CD4-positive, alpha-beta T cell treated with Interleukin-2 at 100 ng/mL for 4 hours (primary cell): Measurements from ENCODE around the gene CASD1.

Experiments
- DNase-seq: peaks from one replicate; pipeline ENCODE4 v3.0.0-alpha.2; 2020; ENCODE audit warnings: low spot score

Gene CASD1

DNA sequence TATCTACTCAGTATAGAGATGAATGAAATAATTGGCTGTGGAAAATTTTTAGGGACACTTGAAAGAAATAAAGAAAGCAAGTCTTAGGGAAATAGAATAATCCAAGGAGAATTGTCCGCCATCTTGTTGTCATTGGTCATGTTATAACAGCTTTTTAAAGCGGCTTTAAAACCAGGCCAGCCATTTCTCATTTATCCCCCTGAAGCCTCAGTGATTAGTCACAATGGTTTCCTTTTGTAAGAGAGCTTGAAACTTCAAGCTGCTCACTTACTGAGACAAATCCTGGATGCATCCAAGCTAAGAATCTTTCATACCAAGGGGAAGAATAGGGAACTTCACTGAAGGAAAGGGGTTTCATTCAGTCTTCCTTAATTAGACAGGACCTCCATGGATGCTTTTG is 78.5 kb downstream of the CASD1 start:
- no peak for DNase-seq

DNA sequence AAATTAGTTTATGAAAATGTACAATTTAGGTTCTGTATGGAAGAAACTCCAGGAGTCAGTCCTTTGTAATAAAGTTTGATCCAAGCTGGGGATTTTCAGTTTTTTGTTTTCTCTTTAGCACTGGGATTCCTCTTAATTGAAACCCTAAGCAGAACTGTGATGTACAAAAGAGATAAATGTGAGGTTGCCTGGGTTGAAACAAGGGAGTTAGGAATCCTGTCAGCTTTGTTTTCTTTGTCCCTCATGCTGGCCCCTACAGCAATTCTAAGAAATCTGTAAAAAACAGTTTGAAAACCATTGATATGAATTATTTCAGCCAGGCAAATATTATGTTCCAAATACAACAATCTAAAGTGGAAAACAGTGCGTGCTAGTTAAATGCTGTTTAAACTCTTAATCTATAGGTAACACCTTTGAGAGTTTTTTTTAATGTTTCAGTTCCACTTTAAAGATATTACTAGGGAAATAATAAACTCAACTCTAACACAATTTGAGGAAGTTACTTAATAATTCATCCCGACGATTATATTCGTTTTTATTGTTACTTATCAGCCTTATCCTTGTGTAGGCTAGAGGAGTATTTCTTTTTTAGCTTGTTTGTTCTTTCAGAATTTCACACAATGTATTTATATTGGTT is 81.0 kb downstream of the CASD1 start:
- DNase-seq, result no peak

DNA sequence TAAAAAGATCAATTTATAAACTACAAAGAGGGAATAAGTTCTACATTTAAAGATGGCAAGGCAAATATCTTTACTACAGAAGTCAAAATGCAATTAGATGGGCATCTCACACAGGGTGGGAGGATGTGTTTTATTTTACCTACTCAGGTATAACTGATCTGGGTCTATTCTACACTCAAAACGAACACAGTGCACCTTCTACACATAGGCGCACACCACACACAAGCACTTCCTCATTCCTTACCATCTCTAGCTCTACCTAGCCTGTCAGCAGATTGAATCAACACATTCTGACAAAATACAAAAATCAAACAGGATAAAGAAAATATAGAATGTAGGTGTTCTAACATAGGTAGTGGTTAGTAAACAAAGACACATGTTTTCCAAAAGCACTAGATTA is 81.6 kb downstream of the CASD1 start:
- no peak for DNase-seq

DNA sequence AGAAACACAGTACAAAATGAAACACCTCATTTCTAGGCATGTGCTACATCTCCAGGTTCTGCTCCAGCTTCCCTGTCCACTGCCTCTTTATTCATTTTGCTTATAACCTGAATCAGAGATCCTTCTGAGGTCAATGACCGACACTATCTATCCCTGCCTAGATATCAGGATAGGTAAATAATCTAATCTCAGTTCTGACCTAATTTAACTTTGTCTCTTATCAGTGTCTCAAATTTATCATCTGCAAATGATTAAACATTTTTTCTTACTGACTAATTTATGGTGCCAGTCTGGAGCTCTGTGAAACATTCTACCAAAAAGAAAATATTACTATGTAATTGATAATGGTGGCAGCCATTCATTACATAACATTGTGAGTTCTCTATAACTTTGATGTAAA is 85.3 kb downstream of the CASD1 start:
- DNase-seq, result no peak

DNA sequence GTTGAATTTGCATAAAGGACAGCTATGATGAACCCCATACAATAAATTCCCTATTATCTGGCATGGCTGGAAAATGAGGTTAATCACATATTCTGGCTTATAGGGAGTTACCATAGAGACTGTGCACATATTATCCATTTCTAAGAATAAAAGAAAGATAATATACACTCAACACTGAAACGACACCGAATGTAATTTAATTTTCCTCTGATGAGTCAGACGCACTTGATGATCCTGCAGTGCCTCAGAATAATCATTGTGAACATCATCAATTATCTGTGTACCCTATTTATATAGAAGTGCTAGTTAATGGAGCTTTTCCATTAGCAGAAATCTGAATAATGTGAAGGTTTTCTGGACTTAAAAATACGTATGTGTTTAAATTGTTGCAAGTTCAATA is 86.1 kb downstream of the CASD1 start:
- DNase-seq, result no peak

DNA sequence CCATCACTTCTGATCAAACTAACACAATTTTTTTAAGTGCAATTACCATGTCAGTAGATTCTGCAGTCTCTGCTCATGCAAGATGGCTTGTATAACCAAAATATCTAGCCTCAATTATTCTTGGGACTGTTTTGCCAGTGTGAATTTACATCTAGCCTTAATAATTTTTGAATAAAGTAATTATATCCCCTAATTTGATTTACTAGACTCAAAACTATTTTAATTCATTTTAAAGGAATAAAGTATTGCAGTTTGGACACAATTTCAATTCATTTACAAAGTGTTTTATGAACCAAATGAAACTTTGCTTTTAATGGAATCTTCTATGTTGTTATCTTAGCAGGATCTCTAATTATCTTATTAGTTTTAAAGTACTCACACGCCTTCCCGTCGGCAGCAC is 90.7 kb downstream of the CASD1 start:
- DNase-seq, result no peak

DNA sequence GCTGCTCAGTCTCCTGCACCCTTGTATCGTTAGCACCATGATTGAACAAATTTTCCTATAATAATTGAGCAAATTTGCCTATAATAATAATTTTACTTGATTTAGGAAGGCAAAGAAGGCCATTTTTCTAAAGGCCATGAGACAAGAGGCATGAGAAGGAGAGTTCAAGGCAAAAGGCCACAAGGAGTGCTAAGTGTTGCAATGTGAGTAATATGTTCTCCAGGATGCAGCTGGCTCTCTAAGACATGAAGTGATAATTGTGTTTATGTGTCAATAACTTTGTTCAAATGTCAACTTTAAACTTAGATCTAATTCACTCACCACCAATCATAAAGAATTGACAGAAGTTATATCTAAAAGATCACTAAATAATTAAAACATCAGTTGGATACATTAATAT is 92.6 kb downstream of the CASD1 start:
- no peak for DNase-seq

DNA sequence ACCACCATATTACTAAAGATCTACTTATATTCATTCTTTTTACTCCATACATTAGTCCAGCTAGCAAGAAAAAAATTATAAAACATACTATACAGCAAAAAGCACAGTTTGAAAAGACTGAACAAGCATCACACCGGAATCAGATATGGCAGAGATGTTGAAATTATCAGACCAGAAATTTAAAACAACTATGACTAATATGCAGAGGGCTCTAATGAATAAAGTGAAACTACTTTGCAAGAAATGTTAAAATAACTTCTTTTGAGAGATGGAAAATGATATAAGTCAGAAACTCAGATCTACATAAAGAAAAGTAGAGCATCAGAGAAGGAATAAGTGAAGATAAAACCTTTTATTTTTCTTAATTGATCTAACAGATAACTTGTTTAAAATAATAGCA is 95.4 kb downstream of the CASD1 start:
- DNase-seq, result no peak
